ENCODE measurements around the gene VEGFB.

The VEGFB gene, protein sequence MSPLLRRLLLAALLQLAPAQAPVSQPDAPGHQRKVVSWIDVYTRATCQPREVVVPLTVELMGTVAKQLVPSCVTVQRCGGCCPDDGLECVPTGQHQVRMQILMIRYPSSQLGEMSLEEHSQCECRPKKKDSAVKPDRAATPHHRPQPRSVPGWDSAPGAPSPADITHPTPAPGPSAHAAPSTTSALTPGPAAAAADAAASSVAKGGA

DNA sequence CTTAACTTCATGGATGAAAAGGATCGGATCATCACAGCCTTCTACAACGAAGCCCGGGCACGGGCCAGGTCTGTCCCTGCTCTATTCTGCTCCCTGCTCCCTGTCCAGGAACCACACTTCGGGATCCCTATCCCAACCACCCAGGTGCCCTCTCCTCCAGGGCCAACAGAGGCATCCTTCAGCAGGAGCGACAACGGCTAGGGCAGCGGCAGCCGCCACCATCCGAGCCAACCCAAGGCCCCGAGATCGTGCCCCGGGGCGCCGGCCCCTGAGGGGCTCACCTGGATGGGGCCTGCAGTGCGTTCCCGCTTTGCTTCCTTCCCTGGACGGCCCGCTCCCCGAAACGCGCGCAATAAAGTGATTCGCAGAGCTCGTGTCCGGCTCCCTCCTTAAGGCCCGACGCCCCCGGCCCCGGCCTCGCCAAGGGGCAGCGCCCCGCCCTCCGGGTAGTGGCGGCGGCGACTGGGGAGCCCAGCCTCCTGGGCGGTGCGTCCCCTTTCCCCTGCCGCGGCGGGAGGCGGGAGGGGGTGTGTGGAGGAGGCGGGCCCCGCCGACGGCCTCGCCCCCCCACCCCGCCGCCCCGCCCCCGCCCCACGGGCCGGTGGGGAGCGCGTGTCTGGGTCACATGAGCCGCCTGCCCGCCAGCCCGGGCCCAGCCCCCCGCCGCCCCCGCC, at the start of gene VEGFB:
Gene VEGFB (plus strand): TSS at position 672 of the 674 bp plus-strand sequence. CDS start 250 bp downstream, outside the sequence.
- DNase-seq, result peak; percentile 72

DNA sequence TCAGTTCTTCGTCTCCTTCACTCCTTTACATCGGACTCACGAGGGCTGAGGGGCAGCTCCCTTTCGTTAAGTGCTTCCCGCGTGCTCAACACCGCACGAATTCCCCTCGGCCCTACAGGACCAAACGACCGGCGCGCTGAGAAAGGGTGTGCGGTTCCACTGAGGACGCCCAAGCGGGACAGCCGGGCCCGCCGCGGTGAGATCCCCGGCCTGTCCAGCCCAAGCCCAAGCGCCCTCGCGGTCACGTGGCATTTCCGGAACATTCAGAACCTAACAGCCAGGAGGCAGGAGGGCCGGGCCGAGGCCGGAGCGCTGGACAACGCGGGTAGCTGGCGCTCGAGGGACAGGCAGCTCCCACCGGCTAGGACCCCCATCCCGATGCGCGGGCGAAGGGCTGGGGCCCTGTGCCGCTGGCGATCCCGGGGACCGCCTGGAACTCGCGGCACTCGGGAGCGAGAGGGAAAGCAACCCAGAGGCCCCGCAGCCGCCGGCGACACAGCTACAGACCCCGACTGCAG, 49.1 kb upstream of the VEGFB start:
- DNase-seq, result no peak

DNA sequence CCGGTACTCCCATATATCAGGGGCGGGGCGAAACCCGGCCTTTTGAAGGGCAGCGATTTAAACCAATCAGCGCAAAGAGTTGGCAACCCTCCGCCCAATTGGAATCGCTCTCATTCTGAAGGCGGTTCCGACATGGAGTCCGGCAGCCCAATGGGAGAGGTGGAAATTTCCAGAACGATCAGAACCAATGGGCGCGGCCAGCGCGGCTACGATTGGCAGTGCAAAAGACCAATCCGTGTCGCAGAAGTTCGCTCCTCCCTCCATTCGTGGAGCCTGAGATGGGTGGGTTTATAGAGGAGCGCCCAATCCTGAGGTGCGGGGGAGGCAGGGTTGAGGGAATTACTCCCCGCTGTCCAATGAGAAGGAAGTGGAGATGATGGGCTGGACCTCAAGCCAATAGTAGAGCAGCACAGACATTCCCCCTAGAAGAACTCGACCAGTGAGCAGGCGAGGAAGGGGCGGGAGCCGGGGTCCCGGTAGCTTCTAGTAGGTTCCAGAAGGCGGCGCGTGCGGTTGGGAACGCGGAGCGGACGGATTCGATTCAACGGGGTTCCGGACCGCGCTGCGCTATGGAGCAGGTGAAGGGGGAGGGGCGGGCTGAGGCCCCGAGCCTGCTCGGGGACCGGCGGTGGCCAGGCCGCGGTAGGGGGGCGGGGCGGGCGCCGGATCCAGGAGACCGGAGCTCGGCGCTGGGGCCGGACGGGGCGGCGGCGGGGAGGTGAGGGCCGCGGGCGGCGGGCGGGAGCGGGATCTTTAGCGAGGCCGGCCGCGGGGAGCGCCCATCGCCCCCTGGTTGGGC, 48.5 kb upstream of the VEGFB start, which contains the start of gene STIP1:
Gene STIP1 (plus strand): TSS at position 479 of the 799 bp plus-strand sequence. CDS start 91 bp downstream, at position 570.
- peak; percentile 98 to 99 for DNase-seq

DNA sequence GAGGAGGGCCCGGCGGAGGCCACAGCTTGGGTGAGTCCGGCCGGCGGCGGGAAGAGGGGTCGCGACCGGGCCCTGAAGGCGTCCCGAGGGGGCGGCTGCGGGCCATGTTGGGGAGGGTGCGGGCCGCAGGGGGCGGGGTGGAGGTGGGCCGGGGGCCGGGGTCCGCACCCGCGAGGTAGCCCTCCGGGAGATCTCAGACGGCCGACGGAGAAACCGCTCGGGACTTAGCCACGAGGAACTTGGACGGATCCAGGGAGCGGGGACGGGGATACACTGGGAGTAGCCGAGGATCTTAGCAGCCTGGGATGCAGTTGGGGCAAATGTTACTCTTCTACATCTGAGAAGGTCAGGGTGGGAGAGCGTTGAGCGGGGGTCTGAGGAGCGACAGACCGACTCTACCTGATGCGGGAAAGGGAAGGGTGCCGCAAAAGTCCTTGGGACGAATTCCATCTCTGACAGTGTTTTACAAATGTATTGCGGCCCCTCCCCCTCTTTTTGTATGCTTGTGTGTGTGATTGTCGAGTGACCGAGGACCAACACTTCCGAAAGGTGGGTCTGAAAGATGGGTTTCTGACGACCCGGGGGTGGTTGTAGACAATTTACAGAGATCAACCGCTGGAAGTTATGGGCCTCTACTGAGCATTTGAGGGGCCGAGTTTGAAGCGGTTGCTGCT, 47.8 kb upstream of the VEGFB start:
- DNase-seq, result peak; percentile 48 to 61

DNA sequence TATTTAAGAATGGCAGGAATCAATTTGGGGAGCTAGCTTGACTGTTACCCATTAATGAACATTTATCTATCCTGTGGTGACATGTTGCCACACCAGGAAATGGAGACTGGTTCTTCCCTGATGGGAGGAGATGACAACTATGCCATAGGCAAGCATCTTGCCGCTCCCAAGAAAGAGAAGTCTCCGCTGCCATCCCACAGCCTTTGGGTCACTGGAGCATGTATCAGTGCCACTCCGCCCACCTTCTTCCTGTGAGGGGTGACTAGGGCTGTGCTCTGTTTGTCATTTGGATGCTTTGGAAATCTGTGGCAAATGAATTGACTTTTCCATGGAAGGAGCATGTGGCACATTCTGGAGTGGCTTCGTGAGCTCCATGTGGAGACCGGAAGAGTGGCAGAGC, 42.0 kb upstream of the VEGFB start:
- DNase-seq, result no peak

DNA sequence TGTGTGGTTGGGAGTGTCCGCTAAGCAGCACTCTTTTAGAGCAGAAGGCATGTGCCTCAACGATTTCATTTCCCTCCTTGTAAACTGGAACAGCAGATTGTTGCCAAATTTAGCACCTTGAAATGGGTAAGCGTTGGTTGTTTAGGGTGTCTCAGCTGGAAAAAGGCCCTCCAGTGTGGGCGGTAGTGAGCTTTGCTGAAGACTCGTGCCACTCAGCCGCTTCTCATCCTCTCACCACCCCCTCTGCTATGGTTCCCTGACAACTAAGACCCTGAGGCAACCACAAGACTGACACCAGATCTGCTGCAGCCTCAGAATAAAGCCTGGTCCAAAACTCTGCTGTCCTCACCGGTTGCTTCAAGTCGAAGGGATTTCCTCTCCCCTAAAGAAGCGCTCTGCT, 37.8 kb upstream of the VEGFB start:
- no peak for DNase-seq

DNA sequence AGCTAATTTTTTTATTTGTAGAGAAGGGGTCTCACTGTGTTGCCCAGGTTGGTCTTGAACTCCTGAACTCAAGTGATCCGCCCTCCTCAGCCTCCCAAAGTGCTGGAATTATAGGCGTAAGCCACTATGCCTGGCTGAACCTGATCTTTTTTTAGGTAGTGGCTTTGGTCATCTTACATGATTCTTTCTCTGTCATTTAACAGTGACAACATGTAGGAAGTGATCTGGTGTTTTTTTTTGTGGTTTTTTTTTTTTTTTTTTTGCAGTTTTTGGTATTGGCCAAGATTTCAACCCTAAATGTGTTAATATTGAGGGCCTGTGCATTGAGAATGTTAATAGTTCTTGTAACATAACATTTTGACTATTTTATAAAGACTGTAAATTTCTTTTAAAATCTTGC, 35.9 kb upstream of the VEGFB start:
- no peak for DNase-seq

DNA sequence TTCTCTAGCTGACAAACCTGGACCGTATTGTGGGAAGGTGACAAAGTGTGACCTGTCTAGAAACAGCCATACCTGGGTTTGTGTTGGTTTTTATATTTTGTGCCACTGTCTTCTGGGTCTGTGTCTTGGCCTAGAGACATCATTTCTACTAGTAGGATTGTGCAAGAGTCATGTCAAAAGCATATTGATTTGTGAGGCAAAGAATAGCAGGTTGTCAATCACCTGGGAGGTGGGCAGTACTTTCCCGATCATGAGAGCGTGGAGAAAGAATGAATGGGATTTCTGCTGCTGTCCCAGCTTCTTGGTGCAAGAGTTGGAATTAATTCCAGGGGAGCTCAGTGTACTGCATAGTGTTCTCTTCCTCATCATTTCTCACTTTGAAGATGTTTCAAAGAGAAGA, 32.8 kb upstream of the VEGFB start:
- no peak for DNase-seq

DNA sequence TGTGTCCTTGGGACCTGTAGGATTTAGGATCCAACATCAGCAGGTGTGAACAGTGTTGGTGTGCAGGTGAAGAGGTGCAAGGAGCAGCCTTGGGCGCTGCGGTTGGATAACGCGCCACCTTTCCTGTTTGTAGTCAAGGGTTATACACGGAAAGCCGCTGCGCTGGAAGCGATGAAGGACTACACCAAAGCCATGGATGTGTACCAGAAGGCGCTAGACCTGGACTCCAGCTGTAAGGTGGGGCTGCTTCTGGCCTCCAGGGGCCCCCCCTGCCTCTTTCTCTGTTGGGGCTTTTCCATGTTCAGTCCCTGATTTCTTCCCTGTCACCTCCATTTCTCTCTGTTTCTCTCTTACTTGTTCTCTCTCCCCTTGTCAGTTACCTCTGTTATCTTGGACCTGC, 31.4 kb upstream of the VEGFB start:
- DNase-seq, result no peak

DNA sequence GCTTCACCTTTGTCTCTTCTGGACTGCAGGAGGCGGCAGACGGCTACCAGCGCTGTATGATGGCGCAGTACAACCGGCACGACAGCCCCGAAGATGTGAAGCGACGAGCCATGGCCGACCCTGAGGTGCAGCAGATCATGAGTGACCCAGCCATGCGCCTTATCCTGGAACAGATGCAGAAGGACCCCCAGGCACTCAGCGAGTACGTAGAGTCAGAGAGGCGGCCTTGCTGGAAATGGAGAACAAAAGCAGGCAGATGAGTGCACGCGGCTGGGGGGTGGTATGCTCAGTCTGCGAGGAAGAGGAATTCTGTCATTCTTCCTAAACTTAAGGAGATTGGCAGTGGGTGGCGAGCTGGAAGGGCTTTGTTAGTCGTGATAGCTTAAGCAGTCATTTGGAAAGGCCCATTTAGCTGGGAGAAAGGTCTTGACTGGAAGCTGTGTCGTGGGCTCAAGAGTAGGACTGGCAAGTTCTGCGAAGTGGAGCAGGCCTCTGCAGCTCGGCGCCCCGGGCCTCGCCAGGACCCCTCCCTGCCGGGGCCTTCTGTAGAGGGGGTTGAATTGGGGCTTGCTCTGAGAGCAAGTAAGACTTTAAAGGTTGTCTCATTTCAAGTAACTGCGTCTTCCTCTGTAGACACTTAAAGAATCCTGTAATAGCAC, 30.8 kb upstream of the VEGFB start:
- no peak for DNase-seq

DNA sequence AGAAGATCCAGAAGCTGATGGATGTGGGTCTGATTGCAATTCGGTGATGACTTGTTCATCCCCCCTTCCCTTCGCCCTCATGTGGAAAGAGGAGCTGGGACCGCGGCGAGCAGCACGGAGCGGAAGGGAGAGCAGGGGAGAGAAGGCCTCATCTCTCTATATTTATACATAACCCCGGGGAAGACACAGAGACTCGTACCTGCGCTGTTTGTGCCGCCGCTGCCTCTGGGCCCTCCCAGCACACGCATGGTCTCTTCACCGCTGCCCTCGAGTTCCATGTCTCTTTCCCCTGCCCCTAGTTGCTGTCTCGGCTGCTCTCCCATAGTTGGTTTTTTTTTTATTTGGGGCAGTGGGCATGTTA, 30.3 kb upstream of the VEGFB start:
- DNase-seq, result no peak

DNA sequence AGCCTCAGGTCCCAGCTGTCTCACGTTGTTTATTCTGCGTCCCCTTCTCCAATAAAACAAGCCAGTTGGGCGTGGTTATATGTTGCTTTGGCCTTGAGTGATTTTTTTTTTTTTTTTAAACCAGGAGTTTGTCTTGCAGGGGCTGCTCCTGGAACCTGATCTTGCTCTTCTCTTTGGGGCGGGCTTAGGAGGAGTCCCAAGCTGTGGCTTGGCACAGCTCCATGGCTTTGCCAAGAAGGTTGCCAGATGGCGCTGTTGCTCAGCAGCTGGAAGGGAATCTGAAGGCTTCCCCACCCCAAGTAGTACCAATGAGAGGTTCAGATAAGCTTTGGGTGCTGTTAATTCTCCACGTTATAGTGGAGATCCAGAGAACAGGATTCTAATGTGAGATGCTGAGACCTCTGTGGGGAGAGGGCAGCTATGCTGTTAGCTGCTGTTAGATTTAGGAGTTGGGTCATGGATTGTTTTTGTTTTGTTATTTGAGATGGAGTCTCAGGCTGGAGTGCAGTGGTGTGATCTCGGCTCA, 29.9 kb upstream of the VEGFB start:
- DNase-seq, result peak; percentile 80 to 84

DNA sequence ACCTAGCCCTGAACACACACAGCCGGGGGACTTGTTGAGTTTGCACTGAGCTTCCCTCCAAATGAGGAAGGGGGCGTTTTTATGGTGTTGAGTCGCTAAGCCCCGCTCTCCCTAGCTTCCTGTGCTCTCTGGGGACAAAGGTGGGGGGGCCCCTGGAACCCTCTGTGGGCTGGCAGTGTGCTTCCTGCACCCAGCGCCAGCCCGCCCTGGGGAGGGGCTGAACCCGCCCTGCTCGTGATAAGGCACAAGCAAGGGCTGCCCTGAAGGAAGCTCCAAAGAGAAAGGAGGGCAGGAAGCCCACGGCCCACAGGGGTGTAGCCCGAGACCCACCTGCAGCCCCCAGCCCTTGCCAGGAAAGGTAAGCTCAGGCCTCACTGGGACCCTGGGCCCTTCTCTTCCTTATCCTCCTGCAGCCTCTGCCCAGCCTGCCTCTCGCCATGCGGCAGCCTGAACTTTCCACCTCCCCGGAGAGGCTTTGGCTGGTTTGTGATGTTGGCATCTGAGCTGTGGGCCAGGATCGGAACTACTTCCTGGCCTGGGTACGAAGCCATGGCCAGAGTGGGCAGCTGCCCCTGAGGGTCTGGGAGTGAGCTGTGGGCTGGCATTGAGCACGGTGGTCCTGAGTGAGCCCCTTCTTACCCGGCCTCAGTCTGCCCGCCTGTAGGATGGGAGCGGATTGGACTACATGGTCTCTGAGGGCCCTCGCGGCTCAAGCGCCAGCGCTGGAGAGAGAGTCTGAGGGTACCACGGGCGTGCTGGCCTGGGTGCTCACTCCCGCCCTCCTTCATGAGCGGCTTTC, 27.7 kb upstream of the VEGFB start, which contains the start of gene FERMT3:
Gene FERMT3 (plus strand): TSS at position 265 of the 799 bp plus-strand sequence. CDS start 644 bp downstream, outside the sequence.
- peak; percentile 85 to 88 for DNase-seq

DNA sequence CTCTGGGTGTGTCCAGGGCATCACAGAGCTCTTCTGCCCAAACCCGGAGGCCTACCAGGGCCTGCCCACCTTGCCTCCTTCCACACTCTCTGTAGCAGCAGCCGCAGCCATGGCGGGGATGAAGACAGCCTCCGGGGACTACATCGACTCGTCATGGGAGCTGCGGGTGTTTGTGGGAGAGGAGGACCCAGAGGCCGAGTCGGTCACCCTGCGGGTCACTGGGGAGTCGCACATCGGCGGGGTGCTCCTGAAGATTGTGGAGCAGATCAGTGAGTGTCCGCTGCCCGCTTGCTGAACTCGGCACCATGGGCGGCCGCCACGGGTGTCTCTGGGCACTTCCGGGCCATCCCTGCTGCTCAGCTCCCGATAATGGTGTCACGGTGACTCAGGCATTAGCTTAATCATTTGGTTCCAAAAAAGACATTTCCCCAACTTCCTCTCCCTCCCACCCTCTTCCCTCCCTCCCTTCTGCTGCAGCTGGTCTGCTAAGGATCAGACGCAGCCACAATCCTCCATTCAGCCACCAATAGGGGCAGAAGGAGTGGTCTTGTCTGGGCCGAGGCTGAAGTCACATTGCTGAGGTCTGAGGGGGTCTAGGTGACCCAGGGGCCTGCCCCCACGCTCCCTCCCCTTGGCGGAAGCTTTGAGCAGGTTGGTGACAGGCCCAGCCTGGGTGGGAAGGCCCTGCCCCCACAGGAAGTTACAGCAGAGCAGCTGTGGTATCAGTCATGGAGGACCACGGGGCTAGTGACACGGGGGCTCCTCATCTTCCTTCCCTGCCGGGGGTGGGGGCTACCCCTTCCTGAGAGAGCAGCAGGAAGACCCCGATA, 26.9 kb upstream of the VEGFB start:
- DNase-seq, result peak; percentile 84 to 88

DNA sequence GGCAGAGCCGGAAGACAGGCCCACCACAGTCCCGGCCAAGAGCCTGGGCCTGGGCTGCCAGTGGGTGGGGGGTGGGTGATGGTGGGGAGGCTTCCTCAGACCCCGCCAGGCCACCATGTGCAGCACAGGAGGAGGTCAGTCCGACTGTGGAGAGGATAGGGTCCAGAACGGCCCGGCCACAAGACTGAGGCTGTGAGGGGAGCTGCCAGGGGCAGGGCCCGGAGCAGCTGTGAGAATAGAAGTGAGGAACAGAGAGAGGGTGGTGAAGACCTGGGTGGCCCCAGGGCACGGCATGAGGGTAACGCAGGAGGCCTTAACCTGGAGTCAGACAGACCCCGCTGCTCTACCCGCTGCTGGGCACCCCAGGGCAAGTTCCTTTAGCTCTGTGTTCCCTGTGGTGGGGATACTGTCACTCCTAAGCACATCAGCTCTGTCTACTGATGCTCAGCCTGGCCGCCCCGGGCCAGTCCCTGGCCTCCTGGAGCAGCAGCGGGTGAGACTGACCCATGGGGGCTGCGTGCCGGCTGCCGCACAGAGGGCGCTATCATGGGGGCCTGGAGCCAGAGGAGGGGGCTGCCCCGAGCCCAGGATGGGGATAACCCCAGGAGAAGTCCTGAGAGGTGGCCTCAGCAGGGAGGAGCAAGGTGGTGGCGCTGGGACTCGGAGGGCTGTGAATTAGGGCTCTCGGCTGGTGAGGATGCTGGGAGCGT, 26.1 kb upstream of the VEGFB start:
- no peak for DNase-seq

DNA sequence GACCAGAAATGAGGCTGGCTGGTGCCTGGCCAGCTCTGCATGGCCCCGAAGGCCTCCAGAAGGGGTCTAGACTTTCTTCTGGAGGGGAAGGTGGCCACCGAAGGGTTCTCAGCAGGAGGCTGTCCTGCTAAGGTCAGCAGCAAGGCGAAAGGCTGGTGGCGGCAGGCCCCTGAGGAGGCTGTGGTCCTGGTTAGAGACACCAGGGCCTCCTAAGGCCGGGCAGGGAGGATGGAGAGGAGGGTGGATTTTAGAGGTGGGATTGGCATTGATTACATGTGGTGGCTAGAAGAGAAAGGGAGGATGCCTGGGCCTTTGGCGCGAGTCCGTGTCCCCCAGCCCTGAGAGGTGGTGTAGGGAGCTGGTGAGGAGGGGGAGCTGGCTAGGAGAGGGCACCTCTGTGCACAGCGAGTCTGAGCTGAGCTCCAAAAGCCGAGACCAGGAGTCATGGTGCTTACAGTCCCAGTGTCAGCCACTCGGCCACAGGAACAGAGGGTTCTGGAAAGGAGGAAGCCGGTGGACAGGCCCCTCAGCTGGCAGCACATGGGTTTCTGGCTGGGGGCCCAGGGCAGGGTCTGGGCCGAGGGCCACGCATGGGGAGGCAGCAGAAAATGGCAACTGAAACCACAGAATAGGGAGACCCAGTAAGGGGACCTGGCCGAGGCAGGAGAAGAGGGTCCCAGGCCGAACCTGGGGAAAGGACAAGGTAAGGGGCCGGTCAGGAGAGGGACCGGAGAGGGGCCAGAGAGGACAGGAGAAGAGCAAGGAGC, 25.4 kb upstream of the VEGFB start:
- no peak for DNase-seq

DNA sequence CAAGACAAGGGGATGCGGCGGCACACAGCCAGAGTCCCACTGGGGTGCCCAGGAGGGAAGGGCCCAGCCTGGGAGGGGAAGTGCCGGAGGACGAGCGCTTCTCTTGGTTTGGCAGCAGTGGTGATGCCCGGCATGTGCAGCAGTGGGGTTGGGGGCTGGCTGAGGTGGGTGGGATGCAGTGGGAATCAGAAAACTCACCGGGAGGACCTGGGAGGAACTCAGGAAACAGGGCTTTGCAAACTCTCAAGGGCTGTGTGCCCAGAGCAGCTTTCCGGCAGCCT, 24.9 kb upstream of the VEGFB start:
- no peak for DNase-seq

DNA sequence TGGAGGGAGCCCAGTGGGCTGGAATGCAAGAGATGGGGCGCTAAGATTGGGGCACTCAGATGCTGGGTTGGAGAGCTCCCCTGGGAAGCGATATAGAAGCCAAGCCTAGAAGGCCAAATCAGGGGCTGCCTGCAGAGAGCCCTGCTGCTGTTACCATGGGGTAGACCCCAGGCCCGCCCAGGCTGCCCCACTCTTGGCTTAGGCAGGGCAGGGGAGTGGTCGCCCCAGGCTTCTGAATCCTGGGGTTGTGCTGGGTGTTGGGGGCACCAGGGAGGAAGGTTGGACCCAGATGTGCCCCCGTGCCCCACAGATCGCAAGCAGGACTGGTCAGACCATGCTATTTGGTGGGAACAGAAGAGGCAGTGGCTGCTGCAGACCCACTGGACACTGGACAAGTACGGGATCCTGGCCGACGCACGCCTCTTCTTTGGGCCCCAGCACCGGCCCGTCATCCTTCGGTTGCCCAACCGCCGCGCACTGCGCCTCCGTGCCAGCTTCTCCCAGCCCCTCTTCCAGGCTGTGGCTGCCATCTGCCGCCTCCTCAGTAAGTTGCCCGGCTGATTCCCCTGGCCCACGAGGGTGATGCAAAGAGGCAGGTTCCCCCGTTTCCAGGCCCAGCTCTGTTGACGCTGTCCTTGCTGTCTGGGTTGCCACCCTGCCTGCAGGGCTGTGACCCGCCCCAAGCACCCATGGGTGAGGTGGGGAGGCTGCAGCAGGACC, 23.9 kb upstream of the VEGFB start:
- DNase-seq, result no peak

All from activated CD4-positive, alpha-beta T cell treated with anti-CD3 and anti-CD28 coated beads, Interleukin-2, amount 50 U/mL, for 48 hours (primary cell).